Nephron progenitor cell (in vitro differentiated cells): ENCODE measurements around the gene PITPNC1.
"Not testable (repeated sequence)": the region's sequence is repeated elsewhere in the genome, so short reads cannot be mapped to it uniquely, and the experiment has no call there.

Experiments used
- DNase-seq: peaks from one replicate; pipeline ENCODE4 v3.0.0; 2021
- H3K27ac Mint-ChIP-seq: 2 replicates; pipeline ENCODE4 v1.8.0; 2021; ENCODE audit warnings: mild to moderate bottlenecking, moderate library complexity, mixed read lengths
- H3K27me3 Mint-ChIP-seq: 2 replicates; pipeline ENCODE4 v1.8.0; 2021; ENCODE audit warnings: mild to moderate bottlenecking, low read depth, mixed read lengths; ENCODE audit not compliant: poor library complexity
- H3K36me3 Mint-ChIP-seq: 2 replicates; pipeline ENCODE4 v1.8.0; 2021; ENCODE audit warnings: low read depth, mixed read lengths
- H3K4me1 Mint-ChIP-seq: 2 replicates; pipeline ENCODE4 v1.8.0; 2021; ENCODE audit warnings: mixed read lengths
- H3K4me3 Mint-ChIP-seq: 2 replicates; pipeline ENCODE4 v1.8.0; 2021; ENCODE audit warnings: mild to moderate bottlenecking, moderate library complexity, mixed read lengths
- H3K9me3 Mint-ChIP-seq: 2 replicates; pipeline ENCODE4 v1.8.0; 2021; ENCODE audit warnings: mild to moderate bottlenecking, moderate library complexity, mixed read lengths
- TF ChIP-seq, protein P1 (sequence below): fragments of 200-600 bp; sonication (generic); IDR thresholded peaks from 2 replicates; pipeline ENCODE4 v1.5.0; 2021; ENCODE audit warnings: antibody characterized with exemption

The PITPNC1 gene

DNA sequence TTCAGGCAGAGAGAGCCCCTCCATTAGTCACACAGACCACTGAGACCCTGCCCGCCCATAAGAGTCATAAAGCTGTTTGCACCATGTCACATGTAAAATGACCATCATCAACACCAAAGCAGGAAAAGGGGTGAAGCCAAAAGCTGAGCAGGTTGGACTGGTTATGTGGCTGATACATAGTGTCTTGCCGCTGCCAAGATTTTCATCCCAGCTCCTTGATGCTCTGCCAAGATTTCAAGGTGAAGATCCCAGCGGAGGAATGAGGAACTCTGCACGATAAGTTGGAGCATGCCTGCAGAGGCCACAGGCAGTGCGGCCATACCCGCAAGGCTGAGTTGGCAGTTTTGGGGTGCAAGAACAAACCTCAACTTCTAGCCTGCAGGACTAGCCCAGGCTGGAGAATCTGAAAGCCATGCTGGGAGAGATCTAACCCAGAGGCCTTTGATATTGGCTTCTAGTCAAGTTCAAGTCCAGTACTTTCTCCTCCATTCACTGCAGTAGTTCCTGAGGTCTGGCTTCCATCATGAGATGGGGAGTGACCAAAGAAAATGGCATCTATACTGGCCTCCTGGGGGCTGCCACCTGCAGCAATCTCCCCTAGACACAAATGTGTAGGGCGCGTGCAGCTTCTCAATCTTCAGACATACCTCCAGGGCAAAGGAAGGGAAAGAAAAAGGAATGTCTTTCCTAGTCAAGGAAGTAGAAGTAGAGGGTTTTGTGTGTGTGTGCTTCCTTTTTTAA, 261.0 kb downstream of the PITPNC1 start:
- Mint-ChIP-seq H3K36me3 (peaks cover 6% of the 10 kb centered on the region), H3K9me3 (no peaks in the 10 kb centered on the region), H3K4me3 (no peak overlapping the region), H3K27me3 (peaks cover 7% of the 10 kb centered on the region), H3K27ac (no peak overlapping the region), H3K4me1 (peaks cover 35% of the 10 kb centered on the region)
- no peak for DNase-seq
- TF ChIP-seq, protein P1, sequence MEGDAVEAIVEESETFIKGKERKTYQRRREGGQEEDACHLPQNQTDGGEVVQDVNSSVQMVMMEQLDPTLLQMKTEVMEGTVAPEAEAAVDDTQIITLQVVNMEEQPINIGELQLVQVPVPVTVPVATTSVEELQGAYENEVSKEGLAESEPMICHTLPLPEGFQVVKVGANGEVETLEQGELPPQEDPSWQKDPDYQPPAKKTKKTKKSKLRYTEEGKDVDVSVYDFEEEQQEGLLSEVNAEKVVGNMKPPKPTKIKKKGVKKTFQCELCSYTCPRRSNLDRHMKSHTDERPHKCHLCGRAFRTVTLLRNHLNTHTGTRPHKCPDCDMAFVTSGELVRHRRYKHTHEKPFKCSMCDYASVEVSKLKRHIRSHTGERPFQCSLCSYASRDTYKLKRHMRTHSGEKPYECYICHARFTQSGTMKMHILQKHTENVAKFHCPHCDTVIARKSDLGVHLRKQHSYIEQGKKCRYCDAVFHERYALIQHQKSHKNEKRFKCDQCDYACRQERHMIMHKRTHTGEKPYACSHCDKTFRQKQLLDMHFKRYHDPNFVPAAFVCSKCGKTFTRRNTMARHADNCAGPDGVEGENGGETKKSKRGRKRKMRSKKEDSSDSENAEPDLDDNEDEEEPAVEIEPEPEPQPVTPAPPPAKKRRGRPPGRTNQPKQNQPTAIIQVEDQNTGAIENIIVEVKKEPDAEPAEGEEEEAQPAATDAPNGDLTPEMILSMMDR: no peak

DNA sequence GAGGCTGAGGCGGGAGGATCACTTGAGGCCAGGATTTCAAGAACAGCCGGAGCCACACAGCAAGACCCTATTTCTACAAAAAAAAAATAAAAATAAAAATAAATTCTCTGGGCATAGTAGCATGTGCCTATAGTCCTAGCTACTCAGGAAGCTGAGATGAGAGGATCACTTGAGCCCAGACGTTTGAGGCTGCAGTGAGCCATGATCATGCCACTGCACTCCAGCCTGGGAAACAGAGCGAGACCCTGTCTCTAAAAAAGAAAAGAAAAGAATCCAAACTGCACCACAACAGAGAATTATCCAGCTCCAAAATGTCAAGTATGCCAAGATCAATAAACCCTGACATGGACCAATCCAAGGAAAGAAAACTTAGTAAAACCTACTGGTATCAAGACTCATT, 261.8 kb downstream of the PITPNC1 start:
- peaks cover 29% of the 10 kb centered on the region for H3K4me1 Mint-ChIP-seq
- peaks cover 7% of the 10 kb centered on the region for H3K27me3 Mint-ChIP-seq
- no peak overlapping the region for H3K27ac Mint-ChIP-seq
- H3K36me3 Mint-ChIP-seq: peaks cover 6% of the 10 kb centered on the region
- H3K4me3 Mint-ChIP-seq: no peak overlapping the region
- TF ChIP-seq, protein P1: no peak
- H3K9me3 Mint-ChIP-seq: no peaks in the 10 kb centered on the region
- DNase-seq: no peak

DNA sequence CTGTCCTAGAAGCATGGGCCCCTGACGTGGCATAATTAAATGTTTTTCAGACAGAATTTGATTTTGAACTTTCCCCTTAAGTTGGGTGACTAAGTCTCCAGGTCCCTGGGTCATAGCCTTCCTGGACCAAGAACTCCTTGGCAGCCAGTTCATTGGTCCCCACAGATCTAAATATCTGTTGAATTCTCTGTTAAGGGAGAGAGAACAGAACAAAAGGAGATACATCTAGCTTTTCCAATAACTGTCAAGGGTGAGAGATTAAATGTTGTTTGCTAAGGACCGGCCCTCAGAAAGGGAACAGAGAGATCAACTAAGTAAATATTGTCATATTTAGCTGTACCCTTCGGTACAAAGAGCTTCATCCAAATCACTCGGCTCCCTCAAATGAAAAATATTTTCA, 262.5 kb downstream of the PITPNC1 start:
- Mint-ChIP-seq H3K36me3 (peaks cover under 1% of the 10 kb centered on the region), H3K4me1 (peaks cover 24% of the 10 kb centered on the region), H3K4me3 (no peak overlapping the region), H3K27ac (no peak overlapping the region), H3K27me3 (peaks cover 7% of the 10 kb centered on the region), H3K9me3 (no peaks in the 10 kb centered on the region)
- TF ChIP-seq, protein P1: no peak
- DNase-seq: no peak

DNA sequence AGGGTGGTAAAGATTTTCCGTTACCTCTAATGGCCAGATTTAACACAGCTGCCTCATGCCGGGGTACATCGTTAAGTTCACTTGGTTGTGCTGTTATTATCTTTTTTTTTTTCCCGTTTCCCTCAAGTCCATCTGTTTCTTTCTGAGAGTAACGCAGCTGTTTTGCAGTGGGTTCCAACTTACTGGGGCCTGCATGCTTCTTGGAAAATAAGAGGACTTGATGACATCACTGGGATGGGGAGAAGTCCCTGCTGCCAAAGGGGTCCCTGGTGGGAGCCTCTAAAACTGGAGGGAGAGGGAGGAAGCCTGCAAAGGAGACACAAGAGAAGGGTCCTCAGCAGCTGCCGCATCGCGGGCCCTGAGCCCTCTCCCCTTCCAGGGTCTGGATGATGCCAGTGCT, 262.9 kb downstream of the PITPNC1 start:
- no peaks in the 10 kb centered on the region for H3K36me3 Mint-ChIP-seq
- DNase-seq: no peak
- no peaks in the 10 kb centered on the region for H3K9me3 Mint-ChIP-seq
- peaks cover 24% of the 10 kb centered on the region for H3K4me1 Mint-ChIP-seq
- peaks cover 7% of the 10 kb centered on the region for H3K27me3 Mint-ChIP-seq
- TF ChIP-seq, protein P1: no peak
- H3K27ac Mint-ChIP-seq: no peak overlapping the region
- H3K4me3 Mint-ChIP-seq: no peak overlapping the region

DNA sequence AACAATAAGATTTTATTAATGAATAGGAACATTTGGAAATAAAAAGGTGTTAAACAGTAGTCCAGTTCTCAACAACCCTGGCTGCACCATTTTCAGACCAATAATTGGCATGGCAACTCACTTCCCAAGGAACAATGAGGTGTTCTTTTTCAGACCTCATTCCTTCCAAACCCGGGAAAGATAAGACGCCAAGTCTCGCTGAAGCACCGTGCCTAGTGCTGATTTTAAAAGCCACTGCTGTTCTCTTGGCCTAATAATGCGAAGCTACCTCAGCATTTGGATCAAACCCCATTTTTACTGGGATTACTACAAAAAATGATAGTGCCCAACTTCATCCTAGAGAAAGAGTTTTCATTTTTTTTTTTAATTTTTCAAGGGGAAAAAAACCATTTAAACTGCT, 265.4 kb downstream of the PITPNC1 start:
- Mint-ChIP-seq H3K27ac (no peak overlapping the region), H3K4me3 (no peak overlapping the region), H3K27me3 (peaks cover 13% of the 10 kb centered on the region), H3K4me1 (peaks cover 5% of the 10 kb centered on the region), H3K36me3 (no peaks in the 10 kb centered on the region), H3K9me3 (no peaks in the 10 kb centered on the region)
- no peak for DNase-seq
- TF ChIP-seq, protein P1: no peak

DNA sequence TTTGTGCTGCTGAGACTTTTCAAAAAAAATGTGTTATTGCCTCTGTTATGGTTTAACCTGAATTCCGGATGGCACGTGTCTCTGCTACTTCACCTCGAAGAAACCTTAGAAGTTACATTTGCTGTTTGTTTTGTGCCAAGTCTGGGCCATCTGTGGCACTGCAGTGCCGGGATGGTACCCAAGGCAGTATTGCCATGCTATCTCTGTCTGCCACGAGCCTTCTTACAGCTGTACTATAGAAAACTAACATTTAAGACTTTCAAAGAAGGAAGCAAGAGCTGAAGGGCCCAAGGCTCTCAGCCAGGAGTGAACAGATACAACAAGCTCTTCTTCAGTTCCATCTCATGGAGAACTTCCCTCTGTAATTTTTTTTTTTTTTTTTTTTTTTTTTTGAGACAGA, 267.0 kb downstream of the PITPNC1 start:
- Mint-ChIP-seq H3K27ac (no peak overlapping the region), H3K36me3 (no peaks in the 10 kb centered on the region), H3K4me3 (no peak overlapping the region), H3K4me1 (peaks cover 10% of the 10 kb centered on the region), H3K9me3 (no peaks in the 10 kb centered on the region), H3K27me3 (peaks cover 19% of the 10 kb centered on the region)
- TF ChIP-seq, protein P1: no peak
- no peak for DNase-seq

DNA sequence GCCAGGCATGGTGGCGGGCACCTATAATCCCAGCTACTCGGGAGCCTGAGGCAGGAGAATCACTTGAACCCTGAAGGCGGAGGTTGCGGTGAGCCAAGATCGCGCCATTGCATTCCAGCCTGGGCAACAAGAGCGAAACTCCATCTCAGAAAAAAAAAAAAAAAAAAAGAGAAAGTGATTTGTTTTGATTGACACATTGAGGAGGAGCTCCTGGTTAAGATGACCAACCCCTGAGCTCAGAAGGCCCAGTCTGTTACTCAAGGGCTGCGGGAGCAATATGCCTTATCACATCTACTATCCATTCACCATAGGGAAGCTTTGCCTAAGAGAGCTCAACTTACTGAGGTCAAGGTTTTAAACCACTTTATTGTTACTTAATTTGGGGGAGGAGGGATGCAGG, 268.1 kb downstream of the PITPNC1 start:
- H3K36me3 Mint-ChIP-seq, H3K9me3 Mint-ChIP-seq, DNase-seq, H3K4me3 Mint-ChIP-seq, H3K27ac Mint-ChIP-seq: not testable (repeated sequence)
- H3K27me3 Mint-ChIP-seq: peaks cover 20% of the 10 kb centered on the region
- H3K4me1 Mint-ChIP-seq: peaks cover 10% of the 10 kb centered on the region
